HG03108 (cell line): ENCODE results near the gene CSGALNACT2.
A peak's percentile ranks its signal among the peaks of the same experiment; 100 is the strongest.

ENCODE experiments used
- ATAC-seq: cut with Tn5 transposase; IDR thresholded peaks from one replicate; pipeline ENCODE4 v1.9.1; 2021; ENCODE audit warnings: moderate library complexity; ENCODE audit not compliant: unreplicated experiment

Gene CSGALNACT2

DNA sequence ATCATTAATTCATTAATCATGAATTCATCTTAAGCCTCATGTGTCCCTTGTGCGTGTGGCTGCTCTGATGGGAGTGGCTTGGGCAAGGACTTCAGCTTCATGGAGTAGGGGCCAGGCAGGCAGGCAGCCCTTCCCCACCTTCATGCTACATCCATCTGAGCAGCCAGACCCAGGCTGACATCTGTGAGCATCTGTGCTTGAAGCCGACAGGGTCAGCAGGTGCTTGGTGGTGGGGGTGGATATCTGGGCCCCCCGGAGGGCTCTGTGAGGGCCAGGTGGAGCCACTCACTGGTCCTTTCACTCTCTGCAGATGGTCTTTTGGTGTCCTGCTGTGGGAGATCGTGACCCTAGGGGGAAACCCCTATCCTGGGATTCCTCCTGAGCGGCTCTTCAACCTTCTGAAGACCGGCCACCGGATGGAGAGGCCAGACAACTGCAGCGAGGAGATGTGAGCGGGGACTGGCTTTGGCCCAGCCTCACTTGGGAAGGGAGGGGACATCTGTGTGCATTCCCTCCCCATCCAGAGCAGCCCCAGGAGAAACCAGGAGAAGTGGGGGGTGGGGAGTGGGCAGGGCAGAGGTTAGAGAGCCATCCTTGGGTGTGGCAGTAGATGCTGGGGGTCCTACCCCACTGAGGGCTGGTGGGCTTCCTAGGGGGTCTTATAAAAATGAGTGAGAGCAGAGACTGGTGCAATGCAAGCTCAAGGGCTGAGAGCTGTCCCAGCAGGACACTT, 14.7 kb upstream of the CSGALNACT2 start:
- ATAC-seq, result no peak

DNA sequence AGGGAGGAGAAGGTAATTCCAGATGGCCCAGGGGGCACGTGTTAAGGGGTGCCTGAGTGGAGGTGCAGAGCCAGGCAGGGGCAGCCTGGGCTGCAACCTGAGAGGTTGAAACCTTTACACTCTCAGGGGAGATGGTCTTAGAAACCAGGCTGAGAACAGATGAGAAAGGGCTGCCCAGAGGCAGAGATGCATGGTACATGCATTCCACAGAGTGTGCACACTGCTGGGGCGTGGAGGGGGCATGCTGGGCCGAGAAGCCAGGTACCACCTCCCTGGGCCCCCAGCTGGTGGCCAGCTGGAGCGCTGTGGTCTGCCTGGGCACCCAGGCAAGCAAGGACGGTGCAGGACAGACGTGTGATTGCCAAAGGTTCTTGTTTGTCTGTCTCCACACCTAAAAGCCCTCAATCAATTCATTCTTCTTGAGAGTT, 14.1 kb upstream of the CSGALNACT2 start:
- no peak for ATAC-seq

DNA sequence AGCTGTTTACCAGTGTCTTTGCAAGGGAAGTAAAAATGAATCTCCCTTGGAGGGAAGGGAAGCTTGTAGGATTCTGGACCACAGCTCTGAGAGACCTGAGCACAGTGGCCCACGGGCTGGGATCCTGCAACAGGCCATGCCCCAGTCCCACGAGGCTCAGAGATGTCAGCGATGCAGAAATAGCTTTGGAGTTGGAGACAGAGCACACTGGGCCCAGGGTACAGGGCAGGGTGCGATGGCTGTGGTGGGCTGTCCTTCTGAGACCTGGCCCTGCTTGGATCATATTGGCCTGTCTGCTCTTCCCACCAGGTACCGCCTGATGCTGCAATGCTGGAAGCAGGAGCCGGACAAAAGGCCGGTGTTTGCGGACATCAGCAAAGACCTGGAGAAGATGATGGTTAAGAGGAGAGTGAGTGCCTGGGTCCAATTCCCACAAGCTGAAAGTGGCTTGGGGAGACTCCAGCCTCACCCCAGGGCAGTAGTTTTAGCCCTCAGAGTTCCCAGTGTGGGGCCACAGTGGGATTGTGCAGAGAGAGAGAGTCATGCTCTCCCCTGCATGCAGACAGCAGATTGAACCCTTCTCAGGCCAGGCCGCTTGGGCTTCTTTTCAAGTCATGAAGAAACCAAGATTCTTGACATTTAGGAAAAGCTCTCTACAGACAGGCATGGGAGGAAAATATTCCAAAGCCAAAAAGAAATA, 13.5 kb upstream of the CSGALNACT2 start:
- no peak for ATAC-seq

DNA sequence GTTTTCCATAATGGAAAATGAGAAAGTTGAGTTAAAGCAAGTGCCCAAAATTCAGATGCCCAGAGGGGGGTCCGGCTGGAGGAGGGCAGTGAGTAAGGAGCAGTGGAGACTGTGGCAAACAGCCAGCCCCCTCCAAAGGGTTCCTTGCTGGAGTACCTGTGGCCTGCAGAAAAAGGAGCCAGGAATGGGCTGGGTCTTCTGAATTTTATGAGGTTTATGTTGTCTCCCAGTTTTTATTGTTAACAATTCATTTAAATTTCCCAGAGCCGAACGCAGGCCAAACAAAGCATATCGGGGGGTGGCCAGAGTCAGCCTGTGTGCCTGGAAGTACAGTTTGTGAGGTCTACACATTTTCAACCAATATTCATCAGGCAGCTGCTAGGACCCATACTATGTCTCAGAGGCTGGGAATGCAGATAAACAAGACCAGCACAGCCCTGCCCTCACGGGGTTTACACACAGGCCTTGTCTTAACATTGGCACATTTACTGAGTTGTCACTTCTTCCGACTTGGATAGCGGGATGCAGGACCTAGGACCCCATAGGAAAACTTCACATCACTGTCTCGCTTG, 12.9 kb upstream of the CSGALNACT2 start:
- no peak for ATAC-seq

DNA sequence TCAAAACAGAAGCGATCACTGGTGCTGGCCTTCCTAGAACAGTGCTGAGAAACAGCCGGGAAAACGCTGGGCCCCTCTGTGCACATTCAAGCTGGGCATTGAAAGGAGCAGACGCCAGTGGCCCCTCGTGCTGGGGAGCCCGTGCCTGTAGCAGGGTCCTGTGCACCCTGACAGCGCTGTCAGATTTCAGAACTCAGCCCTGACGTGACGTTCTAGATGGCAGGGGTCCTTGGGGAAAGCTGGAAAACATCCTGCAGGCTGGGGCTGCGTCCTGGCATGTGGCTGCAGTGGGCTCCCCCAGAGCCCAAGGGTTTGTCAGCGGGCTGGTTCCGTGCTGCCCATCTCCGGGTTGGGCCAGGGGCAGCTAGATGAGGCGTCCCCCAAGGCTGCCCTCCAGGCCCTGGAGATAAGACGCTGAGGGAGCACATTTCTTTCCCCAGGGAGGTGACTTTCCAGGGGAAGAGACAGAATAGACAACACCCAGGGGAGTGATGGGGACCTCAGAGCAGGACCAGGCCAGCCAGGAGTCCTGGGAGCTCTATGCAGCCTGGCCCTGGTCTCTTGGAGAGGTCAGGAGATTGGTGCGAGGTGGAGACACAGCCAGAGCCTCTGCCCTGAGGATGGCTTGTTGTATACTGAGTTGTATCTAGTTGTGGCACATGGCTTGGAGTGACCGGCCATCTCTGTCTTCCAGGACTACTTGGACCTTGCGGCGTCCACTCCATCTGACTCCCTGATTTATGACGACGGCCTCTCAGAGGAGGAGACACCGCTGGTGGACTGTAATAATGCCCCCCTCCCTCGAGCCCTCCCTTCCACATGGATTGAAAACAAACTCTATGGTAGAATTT, 12.1 kb upstream of the CSGALNACT2 start:
- no peak for ATAC-seq

DNA sequence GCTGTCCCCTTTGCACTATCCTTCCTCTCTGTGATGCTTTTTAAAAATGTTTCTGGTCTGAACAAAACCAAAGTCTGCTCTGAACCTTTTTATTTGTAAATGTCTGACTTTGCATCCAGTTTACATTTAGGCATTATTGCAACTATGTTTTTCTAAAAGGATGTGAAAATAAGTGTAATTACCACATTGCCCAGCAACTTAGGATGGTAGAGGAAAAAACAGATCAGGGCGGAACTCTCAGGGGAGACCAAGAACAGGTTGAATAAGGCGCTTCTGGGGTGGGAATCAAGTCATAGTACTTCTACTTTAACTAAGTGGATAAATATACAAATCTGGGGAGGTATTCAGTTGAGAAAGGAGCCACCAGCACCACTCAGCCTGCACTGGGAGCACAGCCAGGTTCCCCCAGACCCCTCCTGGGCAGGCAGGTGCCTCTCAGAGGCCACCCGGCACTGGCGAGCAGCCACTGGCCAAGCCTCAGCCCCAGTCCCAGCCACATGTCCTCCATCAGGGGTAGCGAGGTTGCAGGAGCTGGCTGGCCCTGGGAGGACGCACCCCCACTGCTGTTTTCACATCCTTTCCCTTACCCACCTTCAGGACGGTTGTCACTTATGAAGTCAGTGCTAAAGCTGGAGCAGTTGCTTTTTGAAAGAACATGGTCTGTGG, 11.4 kb upstream of the CSGALNACT2 start:
- ATAC-seq, result peak; percentile 28

DNA sequence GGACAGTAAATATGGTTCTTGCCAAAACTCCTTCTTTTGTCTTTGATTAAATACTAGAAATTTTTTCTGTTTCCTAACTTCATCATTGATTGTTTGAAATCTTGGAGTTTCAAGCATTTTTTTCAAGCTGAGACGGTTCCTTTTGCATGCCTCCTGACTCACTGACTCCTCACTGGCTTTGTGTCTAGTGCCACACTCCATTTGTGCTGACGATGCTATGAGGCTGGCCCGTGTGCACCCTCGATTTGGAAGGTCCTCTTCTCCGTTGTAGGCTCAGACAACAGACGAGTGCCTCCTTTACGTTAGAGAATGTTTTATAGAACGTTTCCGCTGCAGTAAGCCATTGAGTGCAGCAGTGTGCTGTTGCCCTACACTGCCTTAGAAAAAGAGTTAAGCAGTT, 10.8 kb upstream of the CSGALNACT2 start:
- no peak for ATAC-seq

DNA sequence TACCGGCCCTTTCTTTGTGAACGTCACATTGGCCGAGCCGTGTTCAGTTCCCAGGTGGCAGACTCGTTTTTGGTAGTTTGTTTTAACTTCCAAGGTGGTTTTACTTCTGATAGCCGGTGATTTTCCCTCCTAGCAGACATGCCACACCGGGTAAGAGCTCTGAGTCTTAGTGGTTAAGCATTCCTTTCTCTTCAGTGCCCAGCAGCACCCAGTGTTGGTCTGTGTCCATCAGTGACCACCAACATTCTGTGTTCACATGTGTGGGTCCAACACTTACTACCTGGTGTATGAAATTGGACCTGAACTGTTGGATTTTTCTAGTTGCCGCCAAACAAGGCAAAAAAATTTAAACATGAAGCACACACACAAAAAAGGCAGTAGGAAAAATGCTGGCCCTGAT, 9.9 kb upstream of the CSGALNACT2 start:
- ATAC-seq, result no peak

DNA sequence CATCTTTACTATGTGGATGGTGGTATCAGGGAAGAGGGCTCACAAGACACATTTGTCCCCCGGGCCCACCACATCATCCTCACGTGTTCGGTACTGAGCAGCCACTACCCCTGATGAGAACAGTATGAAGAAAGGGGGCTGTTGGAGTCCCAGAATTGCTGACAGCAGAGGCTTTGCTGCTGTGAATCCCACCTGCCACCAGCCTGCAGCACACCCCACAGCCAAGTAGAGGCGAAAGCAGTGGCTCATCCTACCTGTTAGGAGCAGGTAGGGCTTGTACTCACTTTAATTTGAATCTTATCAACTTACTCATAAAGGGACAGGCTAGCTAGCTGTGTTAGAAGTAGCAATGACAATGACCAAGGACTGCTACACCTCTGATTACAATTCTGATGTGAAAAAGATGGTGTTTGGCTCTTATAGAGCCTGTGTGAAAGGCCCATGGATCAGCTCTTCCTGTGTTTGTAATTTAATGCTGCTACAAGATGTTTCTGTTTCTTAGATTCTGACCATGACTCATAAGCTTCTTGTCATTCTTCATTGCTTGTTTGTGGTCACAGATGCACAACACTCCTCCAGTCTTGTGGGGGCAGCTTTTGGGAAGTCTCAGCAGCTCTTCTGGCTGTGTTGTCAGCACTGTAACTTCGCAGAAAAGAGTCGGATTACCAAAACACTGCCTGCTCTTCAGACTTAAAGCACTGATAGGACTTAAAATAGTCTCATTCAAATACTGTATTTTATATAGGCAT, 9.1 kb upstream of the CSGALNACT2 start:
- peak; percentile 73 for ATAC-seq

DNA sequence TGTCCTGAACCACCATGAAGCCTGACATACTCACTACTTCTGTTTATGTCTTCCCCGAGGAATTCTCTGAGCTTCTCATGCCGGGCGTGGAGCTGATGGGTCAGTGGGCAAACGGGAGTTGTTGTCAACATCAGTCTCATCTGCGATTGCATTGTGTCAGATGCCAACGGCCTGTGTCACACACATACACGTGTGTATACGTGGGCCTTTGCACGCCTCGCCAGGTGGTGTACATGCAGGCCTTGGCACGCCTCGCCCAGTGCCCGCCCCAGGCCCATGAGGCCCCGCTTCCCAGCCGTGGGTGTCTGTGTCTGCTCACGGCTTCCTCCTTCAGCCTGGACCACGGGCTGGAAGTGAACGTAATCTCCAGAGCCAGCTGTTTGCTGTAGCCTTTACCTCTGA, 7.5 kb upstream of the CSGALNACT2 start:
- ATAC-seq, result no peak

DNA sequence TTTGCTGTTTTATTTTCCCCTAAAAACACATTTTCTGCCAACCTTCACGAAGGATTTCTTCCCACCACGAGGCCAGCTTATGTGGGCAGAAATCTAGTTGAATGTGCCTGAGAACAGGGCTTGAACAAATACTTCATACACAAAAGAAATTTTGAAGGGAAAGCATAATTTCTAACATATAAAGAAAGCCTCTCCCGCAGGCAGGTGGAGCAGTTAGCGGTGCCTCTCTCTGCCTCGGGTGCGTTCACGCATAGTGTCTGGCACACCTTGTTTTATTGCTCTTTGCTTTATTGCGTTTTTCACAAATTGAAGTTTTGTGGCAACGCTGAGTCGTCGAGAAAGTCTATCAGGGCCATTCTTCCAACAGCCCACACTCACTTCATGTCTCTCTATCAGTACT, 7.0 kb upstream of the CSGALNACT2 start:
- no peak for ATAC-seq

DNA sequence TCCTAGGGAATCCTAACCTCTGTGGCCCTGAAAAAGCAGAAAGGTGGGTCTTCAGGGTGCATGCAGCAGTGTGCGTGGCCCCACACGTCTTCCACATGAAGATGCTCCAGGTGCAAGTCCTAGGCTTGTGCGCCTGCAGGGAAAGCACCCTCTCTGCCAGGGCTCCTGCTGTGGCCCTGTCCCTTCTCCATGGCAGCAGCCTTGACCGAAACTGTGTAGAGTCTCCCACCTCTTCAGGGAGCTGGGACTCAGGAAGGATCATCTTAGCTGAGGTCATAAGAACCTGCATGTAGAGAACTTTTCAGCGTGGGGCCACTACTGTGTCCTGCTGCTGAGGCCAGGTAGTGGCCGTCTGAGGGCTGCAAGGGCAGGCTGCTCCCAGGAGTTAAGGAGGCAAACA, 6.3 kb upstream of the CSGALNACT2 start:
- ATAC-seq, result no peak

DNA sequence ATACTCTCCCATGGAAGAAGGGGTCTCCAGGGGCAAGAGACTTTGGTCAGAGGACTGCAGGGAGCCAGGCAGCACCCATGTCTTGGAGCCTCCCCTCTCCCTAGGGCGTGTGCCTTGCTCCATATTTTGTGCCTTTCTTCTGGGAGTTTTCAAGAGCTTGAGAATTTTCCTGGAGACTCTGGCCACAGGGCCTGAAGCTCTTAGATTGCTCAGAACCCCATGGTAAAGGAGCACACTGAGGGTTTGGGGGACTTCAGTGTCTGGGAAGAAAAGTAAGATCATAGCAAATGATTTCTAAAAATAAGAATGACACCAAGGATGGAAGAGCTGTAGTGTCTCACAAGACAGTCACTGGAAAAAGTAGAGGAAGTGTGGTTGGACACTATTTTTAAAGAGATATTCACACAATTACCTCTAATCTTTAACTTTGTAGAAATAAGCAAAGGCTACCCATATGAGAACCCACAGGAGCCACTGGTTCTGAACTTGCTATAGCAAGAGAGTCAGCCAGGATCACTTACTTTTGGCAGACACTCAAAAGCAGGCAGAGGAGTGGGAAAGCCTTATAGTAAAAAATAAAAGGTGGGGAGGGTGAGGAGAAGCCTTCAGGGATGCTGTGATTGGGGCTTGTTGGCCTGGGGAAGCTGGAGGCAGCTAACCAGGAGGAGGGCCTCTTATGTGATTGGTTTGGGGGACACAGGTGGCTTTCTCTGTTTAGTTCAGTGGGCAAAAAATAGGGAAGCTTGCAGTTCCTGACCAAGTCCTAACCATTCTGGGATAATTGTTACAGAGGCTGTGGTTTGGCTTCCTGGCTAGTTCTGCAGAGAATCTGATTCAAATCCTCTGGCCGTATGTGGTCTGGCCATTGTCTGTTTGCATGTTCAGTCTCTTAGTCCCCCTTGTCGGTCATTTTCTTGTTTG, 5.1 kb upstream of the CSGALNACT2 start:
- no peak for ATAC-seq

DNA sequence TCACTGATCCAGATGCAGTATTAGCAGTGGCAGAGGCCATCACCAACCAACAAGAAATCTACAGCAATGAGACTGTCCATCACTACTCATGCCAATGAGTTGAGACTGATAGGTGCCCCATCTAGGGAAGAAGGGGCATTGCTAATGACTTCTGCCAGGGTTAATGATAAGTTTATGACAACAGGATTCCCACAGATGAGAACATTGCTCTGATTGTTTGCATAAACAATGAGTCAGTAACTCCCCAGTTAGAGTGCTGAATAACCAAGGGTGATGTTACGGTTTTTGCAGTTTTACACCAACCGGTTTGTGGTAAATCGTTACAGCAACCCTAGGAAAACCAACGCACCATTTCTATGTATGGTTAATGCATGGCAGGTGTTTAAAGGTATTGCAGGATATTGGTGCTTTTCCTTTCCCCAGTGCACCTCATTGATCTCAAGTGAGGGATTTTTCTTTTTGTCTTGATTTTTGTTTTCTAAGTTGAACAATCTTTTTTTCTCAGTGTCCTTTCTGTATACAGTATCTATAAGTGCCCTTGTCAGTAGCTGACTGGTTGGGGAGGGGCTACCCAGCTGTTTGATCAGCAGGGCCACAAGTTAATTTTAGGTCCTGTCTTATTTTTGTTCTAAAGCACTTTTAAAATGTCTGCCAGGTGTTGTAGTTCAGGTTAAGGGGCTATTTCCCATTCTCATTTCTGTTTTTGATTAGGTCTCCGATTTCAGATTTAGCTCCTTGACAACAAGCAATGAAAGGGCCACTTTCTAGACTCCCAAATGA, 3.9 kb upstream of the CSGALNACT2 start:
- ATAC-seq, result no peak

DNA sequence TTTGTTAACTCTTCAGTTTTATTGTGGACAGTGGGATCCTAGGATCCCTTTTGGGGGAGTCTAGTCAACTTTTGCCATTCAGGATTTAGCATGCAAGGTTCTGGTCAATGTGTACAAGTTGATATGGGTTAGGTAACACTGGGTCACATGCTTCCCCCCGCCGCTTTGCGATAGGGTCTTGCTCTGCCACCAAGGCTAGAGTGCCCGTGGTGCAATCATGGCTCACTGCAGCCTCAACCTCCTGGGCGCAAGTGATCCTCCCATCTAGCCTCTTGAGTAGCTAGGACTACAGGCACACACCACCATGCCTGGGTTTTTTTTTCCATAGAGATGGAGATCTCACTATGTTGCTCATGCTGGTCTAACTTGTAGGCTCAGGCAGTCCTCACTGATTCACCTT, 3.2 kb upstream of the CSGALNACT2 start:
- no peak for ATAC-seq

DNA sequence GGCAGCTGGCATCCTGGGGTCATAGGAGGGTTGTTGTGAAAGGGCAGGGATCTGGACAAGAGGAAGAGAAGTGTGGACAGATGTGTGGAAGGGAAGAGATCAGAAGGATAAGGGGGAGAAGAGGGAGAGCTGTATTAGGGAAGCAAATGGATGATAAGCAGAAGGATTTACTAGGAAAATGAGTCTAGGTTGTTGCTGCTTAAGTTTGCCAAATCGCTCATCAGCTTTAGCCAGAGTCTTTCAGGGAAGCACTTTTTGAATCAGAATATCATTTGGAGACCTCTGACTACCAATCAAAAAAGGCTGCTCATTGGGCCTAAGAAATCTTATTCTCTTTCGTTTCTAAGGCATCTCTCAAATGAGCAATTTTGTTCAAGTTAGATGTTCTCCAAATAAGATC, 2.6 kb upstream of the CSGALNACT2 start:
- no peak for ATAC-seq

DNA sequence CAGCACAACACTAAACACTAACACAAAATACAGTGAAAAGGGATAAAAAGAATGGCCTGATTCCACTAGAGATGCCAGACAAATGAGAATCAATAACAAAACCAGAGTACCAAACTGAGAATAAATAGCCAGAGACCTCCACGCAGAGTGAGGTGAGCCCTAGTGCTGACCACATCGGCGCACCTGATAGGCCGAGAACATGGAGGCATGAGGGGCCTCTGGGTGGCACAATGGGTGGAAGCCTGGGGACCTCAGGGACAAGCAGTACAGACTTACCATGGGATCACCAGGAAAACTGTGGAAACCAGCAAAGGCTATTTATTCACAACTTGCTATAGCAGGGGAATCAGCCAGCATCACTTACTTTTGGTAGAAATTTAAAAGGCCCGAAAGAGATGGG, 1.8 kb upstream of the CSGALNACT2 start:
- ATAC-seq, result no peak

DNA sequence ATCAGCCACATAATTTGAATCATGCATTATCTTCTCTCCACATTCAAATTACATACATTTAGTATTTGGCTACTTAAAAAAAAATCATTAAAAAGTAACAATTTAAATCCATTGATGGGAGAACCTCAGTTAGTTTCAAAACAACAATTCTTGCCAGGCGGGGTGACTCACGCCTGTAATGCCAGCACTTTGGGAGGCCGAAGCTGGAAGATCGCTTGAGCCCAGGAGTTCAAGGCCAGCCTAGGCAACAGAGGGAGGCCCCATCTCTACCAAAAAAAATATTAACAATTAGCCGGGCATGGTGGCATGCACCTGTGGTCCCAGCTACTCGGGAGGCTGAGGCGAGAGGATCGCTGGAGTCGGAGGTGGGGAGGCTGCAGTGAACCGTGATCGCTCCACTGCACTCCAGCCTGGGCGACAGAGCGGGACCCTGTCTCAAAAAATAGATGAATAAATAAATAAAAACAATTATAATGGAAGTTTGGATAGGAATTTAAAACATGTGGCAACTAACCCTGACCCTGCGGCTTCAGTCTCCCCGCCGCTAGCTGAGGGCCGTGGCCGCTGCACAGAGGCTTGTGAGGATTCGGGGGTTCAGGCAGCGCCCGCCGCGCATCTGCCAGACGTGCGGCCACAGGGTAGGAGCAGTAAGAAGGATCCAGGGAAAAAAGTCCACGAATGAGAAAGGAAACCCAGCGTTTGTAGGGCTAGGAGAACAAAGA, 1.1 kb upstream of the CSGALNACT2 start:
- no peak for ATAC-seq
